Fibroblast of pulmonary artery (primary cell): ENCODE results near the gene USP6.
"Not testable (repeated sequence)": the region's sequence is repeated elsewhere in the genome, so short reads cannot be mapped to it uniquely, and the experiment has no call there.

Experiments
- DNase-seq: peaks from one replicate; pipeline ENCODE4 v3.0.0-alpha.2; 2010; ENCODE audit warnings: low read depth
- H3K4me3 ChIP-seq: replicated peaks from 2 replicates; pipeline ENCODE4 v1.5.1; 2011; ENCODE audit warnings: low read depth, mild to moderate bottlenecking, control low read depth, low read length, moderate library complexity
- CTCF ChIP-seq: IDR thresholded peaks from 2 replicates; pipeline ENCODE4 v1.5.1; 2011; ENCODE audit warnings: mild to moderate bottlenecking, control low read depth, low read length, inconsistent platforms; ENCODE audit errors: missing control alignments

The USP6 gene

GRCh38 chr17:5164436-5164835 is 48.6 kb downstream of the USP6 start:
- TF ChIP-seq CTCF: no peak
- DNase-seq: no peak
- no peak overlapping the region for H3K4me3 ChIP-seq

- peak; percentile 55 for DNase-seq
- H3K4me3 ChIP-seq: not testable (repeated sequence)
Observed at GRCh38 chr17:5165791-5166564, 50.1 kb downstream of the USP6 start.

- not testable (repeated sequence) for H3K4me3 ChIP-seq, DNase-seq
Observed at GRCh38 chr17:5175027-5175426, 59.2 kb downstream of the USP6 start.

- H3K4me3 ChIP-seq: no peak overlapping the region
- DNase-seq: no peak
- TF ChIP-seq CTCF: no peak
Observed at GRCh38 chr17:5179003-5179402, 63.2 kb downstream of the USP6 start.

GRCh38 chr17:5181509-5182305 is 65.9 kb downstream of the USP6 start:
- TF ChIP-seq CTCF: no peak
- H3K4me3 ChIP-seq: no peak overlapping the region
- no peak for DNase-seq

- TF ChIP-seq CTCF: no peak
- DNase-seq: no peak
- H3K4me3 ChIP-seq: no peak overlapping the region
Observed at GRCh38 chr17:5182597-5183409, 67.0 kb downstream of the USP6 start.

- no peak for DNase-seq
- no peak overlapping the region for H3K4me3 ChIP-seq
- TF ChIP-seq CTCF: no peak
Observed at GRCh38 chr17:5183410-5183793, 67.6 kb downstream of the USP6 start.
